ENCODE results near the gene ANKS1A.
"Not testable (repeated sequence)": the region's sequence is repeated elsewhere in the genome, so short reads cannot be mapped to it uniquely, and the experiment has no call there.

Gene ANKS1A

GRCh38 chr6:34887753-34888513 lies 1.1 kb upstream of the ANKS1A start, which contains the start of gene TAF11:
TSS of gene TAF11 (minus strand) at chr6:34888042. CDS start at chr6:34887957, 85 bp downstream.
- DNase-seq, result peak; percentile 72 to 92 (median 83)

GRCh38 chr6:34888514-34888856 lies 570 bp upstream of the ANKS1A start:
- DNase-seq, result no peak

DNA sequence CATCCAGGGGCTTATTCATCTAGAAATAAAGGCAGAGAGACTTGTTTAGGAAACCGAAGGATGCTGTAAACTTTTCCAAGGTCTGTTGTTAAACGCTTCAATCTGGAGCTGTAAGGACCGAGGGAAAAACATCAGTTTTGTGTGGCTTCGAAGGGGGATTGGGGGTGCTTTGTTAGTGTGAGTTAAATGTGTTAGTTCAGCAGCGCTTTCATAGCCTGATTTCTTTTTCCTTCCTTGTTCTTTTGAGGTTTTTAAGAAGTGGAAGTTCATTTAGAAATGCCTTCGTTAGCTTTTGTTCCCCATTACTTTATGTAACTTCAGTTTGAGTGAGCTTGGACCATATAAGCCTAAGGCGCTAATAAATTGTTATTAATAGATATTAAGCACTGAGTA lies 1.5 kb downstream of the ANKS1A start:
- no peak for DNase-seq

- DNase-seq, result no peak
These were observed 2.2 kb downstream of the ANKS1A start for GRCh38 chr6:34891296-34891695.

- DNase-seq, result no peak
These were observed 5.6 kb downstream of the ANKS1A start for GRCh38 chr6:34894693-34895092.

- DNase-seq, result no peak
These were observed 8.1 kb downstream of the ANKS1A start for GRCh38 chr6:34897130-34897529.

DNA sequence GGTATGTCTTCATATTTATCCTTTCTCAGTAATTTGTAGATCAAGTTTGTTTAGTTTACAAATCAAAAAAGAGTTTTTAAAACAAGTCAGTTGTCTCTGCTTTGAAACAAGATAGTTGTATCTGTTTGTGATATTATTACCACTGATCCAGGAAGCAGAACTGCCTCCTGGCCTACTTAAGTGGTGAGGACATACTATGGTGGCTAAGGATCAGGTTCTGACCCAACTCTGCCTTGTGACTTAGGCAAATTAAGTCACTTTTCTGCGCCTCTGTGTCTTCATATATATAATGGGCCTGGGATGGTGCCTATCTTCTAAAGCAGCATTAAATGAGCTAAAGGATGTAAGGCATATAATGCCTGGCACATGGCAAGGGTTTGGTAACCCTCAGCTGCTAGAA lies 8.7 kb downstream of the ANKS1A start:
- DNase-seq, result no peak

- DNase-seq, result not testable (repeated sequence)
These were observed 10.7 kb downstream of the ANKS1A start for GRCh38 chr6:34899748-34900147.

DNA sequence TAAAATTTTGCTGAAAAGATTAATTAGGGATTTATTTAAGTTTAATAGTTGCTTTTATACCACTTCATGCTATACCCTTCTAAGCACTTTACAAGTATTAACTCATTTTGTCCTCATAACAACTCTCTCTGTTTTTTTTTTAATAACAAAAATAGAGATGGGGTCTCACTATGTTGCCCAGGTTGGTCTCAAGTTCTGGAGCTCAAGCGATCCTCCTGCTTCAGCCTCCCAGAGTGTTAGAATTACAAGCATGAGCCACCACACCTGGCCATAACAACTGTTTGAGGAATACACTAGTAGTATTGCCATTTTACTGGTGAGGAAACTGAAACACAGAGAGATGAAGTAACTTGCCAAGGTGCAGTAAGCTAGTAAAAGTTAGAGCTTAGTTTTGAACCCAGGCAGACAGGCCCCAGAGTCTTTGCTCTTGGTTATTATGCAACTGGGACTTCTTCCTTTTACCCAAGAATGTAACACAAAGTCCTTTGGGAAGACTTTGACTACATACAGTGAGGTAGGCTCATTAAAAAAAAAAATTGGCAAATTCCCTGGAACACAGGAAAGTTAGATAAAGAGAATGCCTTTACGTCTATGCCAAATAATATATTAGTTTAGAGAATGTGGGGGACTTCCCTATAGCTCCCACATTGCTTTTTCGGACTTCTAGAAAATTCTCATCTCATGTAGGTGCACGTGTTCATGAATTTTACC lies 11.4 kb downstream of the ANKS1A start:
- no peak for DNase-seq

GRCh38 chr6:34901930-34902329 lies 12.9 kb downstream of the ANKS1A start:
- no peak for DNase-seq

DNA sequence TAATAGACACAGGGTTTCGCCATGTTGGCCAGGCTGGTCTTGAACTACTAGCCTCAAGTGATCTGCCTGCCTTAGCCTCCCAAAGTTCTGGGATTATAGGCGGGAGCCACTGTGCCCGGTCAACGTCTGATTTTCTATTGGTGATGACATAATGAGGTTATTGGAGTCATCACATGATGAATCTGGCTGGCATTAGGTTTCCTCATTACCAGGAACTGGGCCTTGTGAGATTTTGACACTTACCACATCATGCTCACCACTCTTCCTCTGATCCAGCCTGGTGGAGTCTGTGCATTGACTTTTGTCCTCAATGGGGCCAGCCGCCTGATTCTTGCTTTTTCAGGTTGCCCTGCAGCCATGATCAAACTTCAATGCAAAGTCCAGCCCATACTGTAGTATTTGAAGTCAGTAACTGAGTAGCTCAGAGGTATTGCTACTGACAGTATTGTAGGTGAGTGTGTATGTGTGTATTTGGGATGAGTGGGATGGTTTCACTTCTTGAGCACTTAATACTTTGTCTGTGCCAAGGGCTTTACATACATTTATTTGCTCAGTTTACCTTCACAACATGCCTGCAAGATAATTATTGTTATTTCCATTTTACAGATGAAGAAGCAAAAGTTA lies 16.0 kb downstream of the ANKS1A start:
- DNase-seq, result peak in 1 of 5 donors; percentile 32

DNA sequence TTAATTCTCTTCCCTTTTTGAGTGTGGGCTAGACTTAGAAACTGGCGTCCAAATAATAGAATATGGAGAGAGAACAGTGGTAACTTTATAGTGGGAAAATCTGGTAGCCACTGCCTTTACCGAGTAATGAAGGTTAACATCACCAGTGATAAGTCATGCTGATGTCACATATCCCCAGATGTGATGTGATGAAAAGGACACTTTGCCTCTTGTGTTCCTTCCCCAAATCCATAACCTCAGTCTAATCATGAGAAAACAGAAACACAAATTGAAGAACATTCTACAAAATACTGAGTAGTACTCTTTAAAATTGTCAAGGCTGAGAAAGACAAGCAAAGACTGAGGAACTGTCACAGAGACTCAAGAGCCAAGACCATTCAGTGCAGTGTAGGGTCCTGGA lies 17.8 kb downstream of the ANKS1A start:
- DNase-seq, result no peak

- no peak for DNase-seq
These were observed 19.1 kb downstream of the ANKS1A start for GRCh38 chr6:34908194-34908593.

DNA sequence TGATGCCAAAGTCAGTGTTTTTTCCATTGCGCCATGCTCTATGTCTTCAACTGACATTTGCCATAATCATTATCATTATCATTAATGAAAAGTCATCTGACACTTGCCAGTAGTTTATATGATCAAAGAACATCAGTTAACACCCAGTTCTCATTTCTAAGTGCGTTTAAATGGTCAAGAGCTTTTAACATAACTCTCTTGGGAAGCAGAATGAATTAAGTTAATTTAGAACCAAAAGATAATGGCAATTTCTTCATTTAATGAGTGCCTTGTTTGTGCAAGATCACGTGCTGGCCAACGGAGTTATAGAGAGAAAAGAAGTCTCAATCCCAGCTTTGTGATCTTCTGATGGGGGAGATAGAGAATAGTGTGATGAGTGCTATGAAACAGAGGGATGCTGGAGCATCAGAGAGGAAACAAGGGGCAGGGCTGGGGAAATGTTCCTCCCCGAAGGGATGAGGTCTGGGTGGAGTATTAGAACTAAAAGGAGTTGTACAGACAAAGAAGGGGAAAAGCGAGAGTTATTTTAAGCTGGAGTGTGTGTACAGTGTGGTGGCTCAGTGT lies 20.3 kb downstream of the ANKS1A start:
- DNase-seq, result no peak

GRCh38 chr6:34911822-34912221 lies 22.8 kb downstream of the ANKS1A start:
- no peak for DNase-seq

GRCh38 chr6:34912715-34913464 lies 23.8 kb downstream of the ANKS1A start:
- peak in 1 of 5 donors; percentile 78 for DNase-seq

GRCh38 chr6:34914358-34914757 lies 25.3 kb downstream of the ANKS1A start:
- no peak for DNase-seq

DNA sequence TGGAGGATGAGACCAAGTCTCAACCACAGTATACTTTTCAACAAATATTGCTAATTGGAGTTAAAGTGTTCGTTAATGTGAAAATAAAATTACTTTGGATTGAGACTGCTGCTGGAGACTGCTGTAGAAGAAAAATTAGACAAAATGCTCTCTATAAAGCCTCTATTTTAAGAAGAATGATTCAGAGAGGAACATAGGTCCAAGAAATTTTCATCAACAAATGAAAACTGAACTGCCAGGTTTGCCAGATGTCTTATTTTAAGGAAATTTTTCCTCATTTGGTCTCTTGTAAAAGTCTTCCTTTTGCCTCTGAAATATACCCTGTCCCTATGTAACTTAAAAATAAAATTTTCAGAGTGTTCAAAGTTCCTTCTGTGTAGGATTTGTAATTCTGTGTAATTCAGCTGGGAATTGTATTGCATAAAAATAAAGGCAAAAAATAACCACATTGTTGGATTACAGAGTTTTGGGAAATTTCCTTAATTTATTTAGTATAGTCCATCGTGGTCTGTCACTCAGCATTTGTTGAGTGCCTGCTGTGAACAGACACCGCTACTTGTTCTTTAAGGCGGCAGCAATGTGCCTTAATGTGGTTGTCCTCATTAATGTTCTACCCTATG lies 27.4 kb downstream of the ANKS1A start:
- DNase-seq, result no peak

GRCh38 chr6:34917626-34918285 lies 28.7 kb downstream of the ANKS1A start:
- no peak for DNase-seq

DNA sequence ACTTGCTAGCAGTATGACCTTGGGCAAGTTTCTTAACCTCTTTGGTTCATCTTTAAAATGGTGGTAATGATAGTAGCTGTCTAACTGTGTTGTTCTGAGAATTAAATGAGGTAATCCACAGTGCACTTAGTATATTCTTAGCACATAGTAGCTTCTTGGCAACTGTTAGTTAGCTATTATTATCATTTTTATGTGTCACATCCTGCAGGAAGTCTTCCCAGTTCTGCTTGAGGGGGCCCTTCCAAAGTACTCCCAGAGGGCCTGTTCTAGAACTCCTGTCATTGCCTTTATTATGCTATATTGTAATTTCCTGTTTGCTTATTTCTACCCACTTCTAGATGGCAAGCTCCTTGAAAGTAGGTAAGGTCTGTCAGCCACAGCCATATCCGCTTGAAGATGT lies 30.6 kb downstream of the ANKS1A start:
- DNase-seq, result no peak

GRCh38 chr6:34920097-34920496 lies 31.0 kb downstream of the ANKS1A start:
- no peak for DNase-seq

- DNase-seq, result no peak
These were observed 33.2 kb downstream of the ANKS1A start for GRCh38 chr6:34922177-34922663.
